Neural cell (in vitro differentiated cells): ENCODE measurements around the gene CTXN1. TPM values are rescaled to one million over a fixed set of nuclear protein-coding genes. Genes with fewer than 3 reads are reported as not detected.

ENCODE experiments used
- H2AFZ ChIP-seq: fragments of 200-600, 300-800 bp; sonication (generic), shearing (Covaris generic); 2 replicates; pipeline ENCODE4 v1.6.0; 2014; ENCODE audit warnings: low read depth, mild to moderate bottlenecking, antibody characterized with exemption, low read length, moderate library complexity
- H3F3A ChIP-seq: fragments of 200-600 bp; shearing (Covaris generic); 2 replicates; pipeline ENCODE4 v1.6.1; 2016; ENCODE audit warnings: mild to moderate bottlenecking, moderate library complexity, mixed read lengths, antibody characterized with exemption, low read length; ENCODE audit not compliant: insufficient read depth, poor library complexity, severe bottlenecking
- H3K27ac ChIP-seq: fragments of 200-600, 300-800 bp; sonication (generic), shearing (Covaris generic); 2 replicates; pipeline ENCODE4 v1.5.1; 2014; ENCODE audit warnings: mild to moderate bottlenecking, low read length, moderate library complexity
- H3K27me3 ChIP-seq: fragments of 300-800, 200-600 bp; sonication (generic), shearing (Covaris generic); 2 replicates; pipeline ENCODE4 v1.6.0; 2014; ENCODE audit warnings: mild to moderate bottlenecking, low read depth, low read length, moderate library complexity; ENCODE audit not compliant: insufficient read depth
- H3K36me3 ChIP-seq: fragments of 300-800, 200-600 bp; sonication (generic), shearing (Covaris generic); 2 replicates; pipeline ENCODE4 v1.5.1; 2014; ENCODE audit warnings: mild to moderate bottlenecking, antibody characterized with exemption, low read length, moderate library complexity; ENCODE audit not compliant: insufficient read depth
- H3K4me2 ChIP-seq: fragments of 300-800, 200-600 bp; sonication (generic), shearing (Covaris generic); 2 replicates; pipeline ENCODE4 v1.6.0; 2014; ENCODE audit warnings: mild to moderate bottlenecking, low read length
- H3K4me3 ChIP-seq: fragments of 300-800, 200-600 bp; sonication (generic), shearing (Covaris generic); 2 replicates; pipeline ENCODE4 v1.5.1; 2014; ENCODE audit warnings: mild to moderate bottlenecking, low read length, moderate library complexity
- H3K79me2 ChIP-seq: fragments of 200-600 bp; shearing (Covaris generic); replicated peaks from 2 replicates; pipeline ENCODE4 v1.6.0; 2014; ENCODE audit warnings: mild to moderate bottlenecking, low read length, moderate library complexity; ENCODE audit not compliant: insufficient read depth
- H3K9ac ChIP-seq: fragments of 300-800, 200-600 bp; sonication (generic), shearing (Covaris generic); 2 replicates; pipeline ENCODE4 v1.6.1; 2016; ENCODE audit warnings: mild to moderate bottlenecking, low read length, mixed read lengths
- H3K9me2 ChIP-seq: fragments of 200-600 bp; shearing (Covaris generic); 2 replicates; pipeline ENCODE4 v1.6.1; 2016; ENCODE audit warnings: mild to moderate bottlenecking, low read length, mixed read lengths; ENCODE audit not compliant: insufficient read depth
- H3K9me3 ChIP-seq: fragments of 200-600, 300-800 bp; sonication (generic), shearing (Covaris generic); 2 replicates; pipeline ENCODE4 v1.6.1; 2016; ENCODE audit warnings: mild to moderate bottlenecking, mixed run types, low read length, moderate library complexity, mixed read lengths
- H4K20me1 ChIP-seq: fragments of 200-600 bp; shearing (Covaris generic); 2 replicates; pipeline ENCODE4 v1.6.1; 2016; ENCODE audit warnings: mild to moderate bottlenecking, mixed run types; ENCODE audit not compliant: insufficient read depth
- CTCF ChIP-seq: fragments of 450-650 bp; IDR thresholded peaks from 2 replicates; pipeline ENCODE4 v1.5.1; 2014; ENCODE audit warnings: antibody characterized with exemption, mild to moderate bottlenecking, moderate library complexity; ENCODE audit not compliant: poor library complexity, severe bottlenecking
- EP300 ChIP-seq: fragments of 450-650 bp; conservative IDR thresholded peaks from 2 replicates; pipeline ENCODE4 v1.6.1; 2014; ENCODE audit warnings: antibody characterized with exemption, mild to moderate bottlenecking, moderate library complexity; ENCODE audit not compliant: poor library complexity, severe bottlenecking
- EZH2 ChIP-seq: fragments of 200-600, 300-800 bp; shearing (Covaris generic), sonication (generic); IDR thresholded peaks from 2 replicates; pipeline ENCODE4 v1.6.1; 2014; ENCODE audit warnings: antibody characterized with exemption, low read length, borderline replicate concordance, mild to moderate bottlenecking; ENCODE audit not compliant: insufficient read depth, poor library complexity, severe bottlenecking
- MXI1 ChIP-seq: fragments of 450-650 bp; conservative IDR thresholded peaks from 2 replicates; pipeline ENCODE4 v1.6.1; 2014; ENCODE audit warnings: antibody characterized with exemption, mild to moderate bottlenecking; ENCODE audit not compliant: poor library complexity, severe bottlenecking
- POLR2AphosphoS5 ChIP-seq: IDR thresholded peaks from 2 replicates; pipeline ENCODE4 v1.6.1; 2012
- RAD21 ChIP-seq: fragments of 450-650 bp; conservative IDR thresholded peaks from 2 replicates; pipeline ENCODE4 v1.6.1; 2014; ENCODE audit warnings: antibody characterized with exemption, mild to moderate bottlenecking, moderate library complexity
- REST ChIP-seq: IDR thresholded peaks from 2 replicates; pipeline ENCODE4 v1.6.1; 2012; ENCODE audit warnings: borderline replicate concordance
- SMC3 ChIP-seq: fragments of 450-650 bp; conservative IDR thresholded peaks from 2 replicates; pipeline ENCODE4 v1.6.1; 2014; ENCODE audit warnings: antibody characterized with exemption, mild to moderate bottlenecking, moderate library complexity; ENCODE audit not compliant: poor library complexity
- TAF1 ChIP-seq: IDR thresholded peaks from 2 replicates; pipeline ENCODE4 v1.6.1; 2012; ENCODE audit warnings: low read depth
- polyA plus RNA-seq: library from polyadenylated mRNA; depleted of rRNA; stranded (reverse); fragments of >200 nt; gene quantifications from 2 replicates; pipeline ENCODE4 v1.2.3, GENCODE V29; 2014

The CTXN1 gene
- polyA plus RNA-seq, 1 donor from 2014 or later = 24.7 TPM

- Histone ChIP-seq H3K36me3 (no peaks in the 10 kb centered on the region), H3K27ac (no peak overlapping the region), H3K9ac (no peak overlapping the region), H3K79me2 (peaks cover 14% of the 10 kb centered on the region), H3K4me3 (no peak overlapping the region), H3F3A (no peaks in the 10 kb centered on the region), H3K9me3 (no peaks in the 10 kb centered on the region), H4K20me1 (peaks cover 10% of the 10 kb centered on the region), H2AFZ (no peak overlapping the region), H3K4me2 (no peak overlapping the region), H3K9me2 (no peaks in the 10 kb centered on the region), H3K27me3 (peaks cover 10% of the 10 kb centered on the region)
- TF ChIP-seq EP300 (no peak), TAF1 (no peak)
Observed at GRCh38 chr19:7922836-7923195, 3.1 kb downstream of the CTXN1 start.

DNA sequence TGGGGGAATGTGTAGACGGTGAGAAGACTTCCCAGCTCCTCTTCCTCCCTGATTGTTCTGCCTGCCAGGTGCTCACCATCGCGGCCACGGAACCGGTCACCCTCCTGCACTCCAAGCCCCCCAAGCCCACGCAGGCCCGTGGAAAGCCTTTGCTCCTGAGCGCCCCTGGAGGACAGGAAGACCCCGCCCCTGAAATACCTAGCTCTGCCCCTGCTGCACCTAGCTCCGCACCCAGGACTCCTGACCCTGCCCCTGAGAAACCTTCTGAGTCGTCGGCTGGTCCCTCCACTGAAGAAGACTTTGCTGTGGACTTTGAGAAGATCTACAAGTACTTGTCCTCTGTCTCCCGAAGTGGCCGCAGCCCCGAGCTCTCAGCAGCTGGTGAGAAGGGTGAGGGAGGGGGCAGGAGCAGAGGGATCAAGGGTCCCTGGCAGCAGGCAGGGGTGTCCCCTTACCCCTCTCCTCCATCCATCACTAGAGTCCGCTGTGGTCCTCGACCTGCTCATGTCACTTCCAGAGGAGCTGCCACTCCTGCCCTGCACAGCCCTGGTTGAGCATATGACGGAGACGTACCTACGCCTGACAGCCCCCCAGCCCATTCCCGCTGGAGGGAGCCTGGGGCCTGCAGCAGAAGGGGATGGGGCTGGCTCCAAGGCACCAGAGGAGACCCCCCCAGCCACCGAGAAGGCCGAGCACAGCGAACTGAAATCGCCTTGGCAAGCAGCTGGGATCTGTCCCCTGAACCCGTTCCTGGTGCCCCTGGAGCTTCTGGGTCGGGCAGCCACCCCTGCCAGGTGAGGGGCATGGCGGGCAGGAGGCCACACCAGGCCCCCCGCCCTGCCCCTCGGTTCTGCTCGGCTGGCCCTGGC, 3.7 kb downstream of the CTXN1 start:
- H3K27ac ChIP-seq = no peak overlapping the region
- H3K27me3 ChIP-seq = peaks cover 16% of the 10 kb centered on the region
- no peak overlapping the region for H3K9ac ChIP-seq
- no peaks in the 10 kb centered on the region for H3K9me3 ChIP-seq
- H3K9me2 ChIP-seq = no peaks in the 10 kb centered on the region
- H3K79me2 ChIP-seq = peaks cover 14% of the 10 kb centered on the region
- no peak overlapping the region for H2AFZ ChIP-seq
- peaks cover 10% of the 10 kb centered on the region for H4K20me1 ChIP-seq
- no peaks in the 10 kb centered on the region for H3F3A ChIP-seq
- H3K36me3 ChIP-seq = no peaks in the 10 kb centered on the region
- no peak overlapping the region for H3K4me2 ChIP-seq
- no peak overlapping the region for H3K4me3 ChIP-seq
- TF ChIP-seq SMC3 = no peak
- no peak for TF ChIP-seq EZH2
- TF ChIP-seq TAF1 = no peak
- no peak for TF ChIP-seq CTCF
- no peak for TF ChIP-seq REST
- no peak for TF ChIP-seq EP300
- no peak for TF ChIP-seq MXI1
- no peak for TF ChIP-seq POLR2AphosphoS5
- no peak for TF ChIP-seq RAD21
